Tibial nerve (tissue), 4 donors: ENCODE data around the gene SRSF7.

Experiments
- CTCF ChIP-seq, 5 experiments: fragments of 200-600 bp in 3 of 5; fragments of 450-650 bp in 2 of 5; sonication (generic) in 3 of 5; IDR thresholded peaks; one replicate each; pipeline ENCODE4 v1.5.1; 2016 to 2019; ENCODE audit warnings: antibody characterized with exemption in 5 of 5, mild to moderate bottlenecking in 3 of 5, moderate library complexity in 2 of 5
- EP300 ChIP-seq, 2 donors: sonication (generic); formaldehyde crosslinking; IDR thresholded peaks; one replicate each; pipeline ENCODE4 v1.6.1; 2017; ENCODE audit warnings: antibody characterized with exemption in 2 of 2, mild to moderate bottlenecking in 1 of 2
- POLR2A ChIP-seq, 2 donors: fragments of 450-650 bp; IDR thresholded peaks; one replicate each; pipeline ENCODE4 v1.6.1; 2017; ENCODE audit warnings: antibody characterized with exemption in 2 of 2, mild to moderate bottlenecking in 2 of 2, moderate library complexity in 2 of 2

GRCh38 chr2:38709567-38710194, 41.5 kb downstream of the SRSF7 start:
- no peak for TF ChIP-seq CTCF (IDR thresholded peaks at IDR 0.05)
- no peak for TF ChIP-seq POLR2A (IDR thresholded peaks at IDR 0.05)
- no peak for TF ChIP-seq EP300 (IDR thresholded peaks at IDR 0.05)
